ENCODE data around the gene AIF1.
"Not testable (repeated sequence)": the region's sequence is repeated elsewhere in the genome, so short reads cannot be mapped to it uniquely, and the experiment has no call there.

AIF1 gene

DNA sequence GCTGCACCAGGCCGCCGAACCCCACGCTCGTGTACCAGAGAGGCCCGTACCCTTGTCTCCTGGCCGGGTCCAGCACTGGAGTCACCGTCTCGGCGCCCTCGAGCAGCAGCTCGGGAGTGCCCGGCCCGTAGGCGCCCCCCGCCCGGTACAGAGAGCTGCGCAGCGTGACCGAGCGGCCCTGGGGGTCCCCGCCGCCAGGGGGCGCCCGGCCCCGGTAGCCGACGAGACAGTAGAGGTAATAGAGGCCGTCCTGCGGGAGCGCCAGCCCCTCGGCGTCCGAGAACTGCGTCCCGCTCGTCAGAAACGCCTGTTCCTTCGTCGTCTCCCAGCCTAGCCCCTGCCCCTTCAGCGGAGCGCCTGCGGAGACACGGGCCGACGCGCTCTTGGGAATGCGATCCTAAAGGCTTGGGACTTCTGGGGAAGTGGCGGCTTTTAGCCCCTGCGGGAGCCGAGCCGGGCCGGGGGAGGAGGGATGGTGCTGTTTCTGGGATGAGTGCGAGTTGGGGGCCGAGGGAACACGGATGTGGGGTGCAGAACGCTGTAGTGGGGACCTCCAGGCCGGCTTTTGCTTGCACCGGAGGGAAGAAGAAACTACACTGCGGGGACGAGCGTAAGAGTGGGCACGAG, 34.1 kb upstream of the AIF1 start:
- peak; percentile 94 for DNase-seq

DNA sequence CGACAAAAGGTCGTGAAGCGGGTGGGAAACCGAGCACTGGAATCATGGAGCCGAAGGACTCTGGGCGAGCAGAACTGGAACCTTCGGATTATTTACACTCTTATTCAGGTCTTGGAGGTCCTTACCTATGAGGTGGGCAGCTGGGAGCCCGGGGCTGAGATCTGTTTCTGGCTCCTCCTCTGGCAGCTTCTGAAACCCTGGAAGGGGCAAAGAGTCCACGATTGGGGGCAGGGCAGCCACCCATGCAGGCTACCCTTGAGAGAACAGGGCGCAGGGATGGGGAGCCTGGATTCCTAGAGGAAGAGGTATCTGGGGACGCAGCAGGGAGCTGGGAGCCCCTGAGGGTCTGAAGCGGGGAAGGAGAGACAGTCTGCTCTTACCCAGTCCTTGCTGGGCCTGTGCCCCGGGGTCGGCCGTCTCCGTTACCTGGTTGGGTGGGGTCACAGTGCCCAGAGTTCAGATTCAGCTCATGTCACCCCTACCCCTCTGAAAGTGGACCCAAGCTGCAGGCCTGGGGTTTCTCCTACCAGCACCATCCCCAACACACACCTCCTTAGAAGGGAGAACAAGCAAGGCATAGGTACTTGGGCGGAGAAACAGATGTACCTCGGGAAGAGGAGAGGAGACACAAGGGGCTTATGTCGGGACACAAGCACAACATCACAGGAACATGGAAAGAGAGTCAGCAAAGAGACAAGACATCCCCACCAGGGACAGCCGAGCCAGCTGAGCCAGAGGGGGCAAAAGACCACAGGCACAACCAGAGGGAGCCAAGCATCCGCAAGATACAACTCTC, 33.4 kb upstream of the AIF1 start:
- DNase-seq = peak; percentile 58

DNA sequence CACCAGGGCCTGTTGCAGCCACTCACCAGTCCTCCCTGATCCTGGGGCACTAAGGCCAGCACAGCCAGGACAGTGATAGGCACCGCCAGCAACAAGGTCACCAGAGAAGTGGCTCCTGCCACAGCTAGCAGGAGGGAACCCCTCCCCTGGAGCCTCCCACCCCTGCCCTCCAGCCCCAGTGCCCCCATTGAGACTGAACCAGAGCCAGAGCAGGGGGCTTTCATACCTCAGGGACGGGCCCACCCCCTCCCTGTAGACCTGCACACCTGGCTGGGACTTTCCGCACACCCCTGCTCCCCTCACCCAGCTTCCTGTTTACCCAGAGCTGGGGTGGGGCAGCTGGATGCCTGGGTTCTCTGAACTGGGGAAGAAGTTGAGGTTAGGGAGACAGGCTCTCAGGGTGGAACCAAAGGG, 32.8 kb upstream of the AIF1 start, which contains the start of gene LTB:
LTB (minus strand) TSS at position 195 of the 414 bp plus-strand sequence; CDS start at position 188, 7 bp downstream.
- DNase-seq = peak; percentile 84

DNA sequence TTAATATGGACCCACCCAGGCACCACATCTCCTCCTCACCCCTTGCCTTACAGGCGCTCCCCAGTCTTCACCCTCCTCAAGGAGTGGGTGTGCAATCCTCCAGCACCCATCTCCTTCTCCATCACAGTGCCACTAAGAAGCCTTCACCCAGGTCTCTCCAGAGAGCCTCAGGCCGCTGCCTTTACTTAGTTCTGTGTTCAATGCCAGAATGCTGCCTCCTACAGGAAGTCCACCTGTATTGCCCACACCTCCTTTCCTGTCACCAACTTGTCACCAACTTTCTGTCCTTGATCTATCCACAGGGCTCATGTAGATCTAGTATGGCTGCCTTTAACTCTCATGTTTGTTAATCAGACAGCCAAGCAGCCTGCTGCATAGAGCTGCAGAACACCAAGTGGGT, 29.5 kb upstream of the AIF1 start:
- peak; percentile 65 for DNase-seq

DNA sequence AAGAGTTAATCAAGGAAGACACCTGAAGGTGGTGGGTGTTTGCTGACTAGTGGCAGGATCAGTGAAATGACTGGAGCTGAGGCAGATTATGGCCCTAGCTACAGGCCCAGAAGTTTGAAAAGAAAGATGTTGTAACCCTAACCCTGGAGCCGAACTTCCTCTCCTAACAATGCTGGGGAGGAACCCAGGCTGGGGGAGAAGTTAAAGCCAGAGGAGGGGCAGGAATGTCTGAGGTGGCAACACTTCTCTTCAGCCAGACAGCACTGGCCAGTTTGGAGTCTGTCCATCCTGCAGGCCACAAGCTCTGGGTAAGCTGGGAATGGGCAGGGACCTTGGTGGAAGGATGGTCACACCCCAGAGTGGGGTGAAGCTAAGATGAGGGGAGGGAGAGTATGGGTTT, 29.0 kb upstream of the AIF1 start, which contains the start of gene LST1:
LST1 (plus strand) TSS at position 270 of the 400 bp plus-strand sequence. CDS start 1,023 bp downstream, outside the sequence.
- DNase-seq = peak; percentile 12

DNA sequence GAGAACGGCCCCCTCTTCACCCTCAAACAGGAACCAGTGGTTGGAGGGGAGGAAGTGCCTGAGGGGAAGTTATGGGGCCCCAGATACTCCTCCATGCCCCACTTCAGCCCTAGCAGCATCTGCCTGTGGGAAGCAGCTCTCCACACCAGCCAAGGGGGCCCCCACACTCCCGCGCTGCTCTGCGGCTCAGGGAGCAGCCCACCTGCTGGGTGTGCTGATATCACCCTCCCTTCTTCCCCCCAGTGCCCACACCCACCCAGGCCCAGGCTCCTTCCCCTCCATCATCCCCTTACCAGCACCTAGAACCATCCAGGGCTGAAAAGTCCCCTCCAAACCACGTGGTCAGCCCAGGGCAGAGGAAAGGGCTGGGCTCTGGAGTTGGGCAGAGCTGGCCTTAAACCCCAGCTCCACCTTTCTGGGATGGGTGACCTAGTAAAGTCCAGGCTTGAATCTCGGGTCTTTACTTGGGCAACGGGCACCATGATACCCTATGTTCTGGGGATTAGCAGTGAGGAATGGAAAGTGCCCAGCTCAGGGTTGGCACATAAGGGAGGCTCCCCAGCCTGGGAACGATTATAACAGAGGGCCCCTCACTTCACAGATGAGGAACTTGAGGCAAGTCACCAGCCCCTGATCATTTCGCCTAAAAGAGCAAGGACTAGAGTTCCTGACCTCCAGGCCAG, 28.3 kb upstream of the AIF1 start:
- peak; percentile 56 for DNase-seq

DNA sequence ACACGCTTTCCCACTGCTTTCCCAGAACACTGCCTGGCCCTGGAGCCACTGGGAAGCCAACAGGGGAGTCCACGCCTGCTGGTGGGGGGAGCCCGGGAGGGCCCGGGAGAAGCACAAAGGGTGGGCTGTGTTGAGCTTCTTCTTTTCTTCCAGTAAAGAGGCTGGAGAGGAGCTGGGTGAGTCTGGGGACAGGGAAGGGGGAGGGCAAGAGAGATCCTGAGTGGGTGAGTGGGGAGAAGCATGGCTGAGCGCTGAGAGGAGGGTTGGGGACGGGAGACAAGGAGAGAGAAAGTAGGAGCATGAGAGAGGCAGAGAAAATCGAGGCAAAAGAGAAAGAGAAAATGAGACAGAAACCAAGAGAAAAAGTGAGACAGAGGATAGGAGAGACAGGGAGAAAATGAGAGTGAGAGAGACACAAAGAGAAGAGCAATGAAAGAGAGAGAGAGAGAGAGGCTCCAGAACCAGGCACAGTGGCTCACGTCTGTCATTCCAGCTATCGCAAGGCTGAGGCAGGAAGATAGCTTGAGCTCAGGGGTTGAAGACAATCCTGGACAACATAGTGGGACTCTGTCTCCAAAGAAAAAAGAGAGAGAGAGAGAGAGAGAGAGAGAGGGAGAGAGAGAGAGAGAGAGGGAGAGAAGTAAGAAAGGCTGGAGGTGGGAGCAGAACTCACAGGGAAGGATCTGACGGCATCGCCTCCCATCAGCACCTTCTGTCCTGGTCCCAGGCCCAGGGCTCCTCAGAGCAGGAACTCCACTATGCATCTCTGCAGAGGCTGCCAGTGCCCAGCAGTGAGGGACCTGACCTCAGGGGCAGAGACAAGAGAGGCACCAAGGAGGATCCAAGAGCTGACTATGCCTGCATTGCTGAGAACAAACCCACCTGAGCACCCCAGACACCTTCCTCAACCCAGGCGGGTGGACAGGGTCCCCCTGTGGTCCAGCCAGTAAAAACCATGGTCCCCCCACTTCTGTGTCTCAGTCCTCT, 26.9 kb upstream of the AIF1 start:
- peak; percentile 25 for DNase-seq

DNA sequence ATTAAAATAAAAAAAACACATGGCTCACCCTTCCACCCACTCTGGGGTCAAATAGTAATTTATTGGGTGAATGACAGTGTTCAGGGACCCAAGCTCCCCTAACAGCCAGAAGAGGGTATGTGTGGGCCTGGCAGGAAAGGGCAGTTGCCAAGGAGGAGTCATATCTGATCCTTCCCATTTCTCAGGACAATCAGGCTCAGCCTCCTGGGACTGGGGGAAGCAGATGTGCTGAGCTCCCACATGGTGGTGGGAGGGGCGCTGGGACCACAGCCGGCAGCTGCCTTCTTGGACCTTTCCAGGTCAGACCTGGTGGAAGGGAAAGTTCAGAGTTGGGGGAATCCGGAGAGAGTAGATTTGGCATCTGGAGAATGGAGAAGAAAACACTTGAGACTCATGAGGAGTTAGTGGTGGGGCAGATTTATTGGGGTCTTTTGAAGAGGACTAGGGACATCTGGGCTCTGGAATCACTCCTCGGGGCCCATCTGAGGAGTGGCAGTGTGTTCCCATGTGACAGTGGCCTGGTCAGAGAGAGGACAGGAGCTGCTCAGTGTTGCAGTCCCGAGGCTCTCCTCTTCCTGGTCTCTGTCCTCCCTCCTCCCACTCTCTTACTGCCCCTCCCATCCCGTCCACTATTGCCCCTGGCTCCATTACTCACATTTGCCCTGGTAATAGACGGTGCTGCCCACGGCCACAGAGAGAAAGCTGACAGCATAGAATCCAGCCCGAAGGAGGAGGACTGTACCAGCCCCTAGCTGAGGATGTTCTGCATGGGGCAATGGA, 26.0 kb upstream of the AIF1 start:
- DNase-seq = no peak

DNA sequence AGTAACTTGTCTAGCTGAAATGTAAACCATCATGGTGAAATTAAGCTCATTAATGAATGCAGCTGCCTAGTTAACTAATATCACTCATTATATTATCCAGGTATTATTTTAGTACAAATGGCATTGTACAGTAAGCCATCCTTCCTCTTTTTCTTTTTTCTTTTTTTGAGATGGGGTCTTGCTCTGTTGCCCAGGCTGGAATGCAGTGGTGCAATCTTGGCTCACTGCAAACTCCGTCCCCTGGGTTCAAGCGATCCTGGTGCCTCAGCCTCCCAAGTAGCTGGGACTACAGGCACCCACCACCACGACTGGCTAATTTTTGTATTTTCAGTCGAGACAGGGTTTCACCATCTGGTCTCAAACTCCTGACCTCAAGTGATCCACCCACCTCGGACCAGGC, 24.3 kb upstream of the AIF1 start:
- DNase-seq = not testable (repeated sequence)

DNA sequence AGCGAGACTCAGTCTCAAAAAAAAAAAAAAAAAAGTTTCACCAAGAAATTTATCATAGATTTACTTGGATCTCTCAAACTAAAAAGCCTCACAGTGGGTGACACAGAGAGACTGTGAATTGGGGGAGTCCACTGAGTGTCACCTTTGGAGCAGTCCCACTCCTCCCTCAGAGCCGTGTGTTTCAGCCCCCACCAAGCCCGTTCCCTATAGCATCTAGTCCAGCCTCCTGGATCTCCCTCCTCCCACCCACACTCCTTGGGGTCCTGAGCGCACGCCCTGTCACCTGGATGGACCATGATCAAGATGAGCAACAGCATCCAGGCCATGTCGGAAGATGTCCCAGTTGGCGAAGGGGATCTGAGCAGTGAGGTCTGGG, 22.6 kb upstream of the AIF1 start:
- DNase-seq = no peak

DNA sequence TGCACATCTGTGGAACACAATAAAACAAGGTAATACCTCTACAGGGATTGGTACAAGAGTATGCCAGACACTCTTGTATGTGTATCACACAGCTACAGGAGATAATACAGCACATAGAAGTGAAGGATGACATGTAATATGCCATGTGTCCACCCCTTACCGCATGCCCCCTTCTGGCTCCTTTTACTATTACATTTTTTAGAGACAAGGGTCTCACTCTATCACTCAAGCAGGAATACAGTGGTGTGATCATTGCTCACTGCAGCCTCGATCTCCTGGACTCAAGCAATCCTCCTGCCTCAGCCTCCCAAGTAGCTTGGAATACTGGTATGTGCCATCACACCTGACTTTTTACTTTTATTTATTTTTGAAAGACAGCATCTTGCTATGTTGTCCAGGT, 18.0 kb upstream of the AIF1 start:
- peak; percentile 68 for DNase-seq

DNA sequence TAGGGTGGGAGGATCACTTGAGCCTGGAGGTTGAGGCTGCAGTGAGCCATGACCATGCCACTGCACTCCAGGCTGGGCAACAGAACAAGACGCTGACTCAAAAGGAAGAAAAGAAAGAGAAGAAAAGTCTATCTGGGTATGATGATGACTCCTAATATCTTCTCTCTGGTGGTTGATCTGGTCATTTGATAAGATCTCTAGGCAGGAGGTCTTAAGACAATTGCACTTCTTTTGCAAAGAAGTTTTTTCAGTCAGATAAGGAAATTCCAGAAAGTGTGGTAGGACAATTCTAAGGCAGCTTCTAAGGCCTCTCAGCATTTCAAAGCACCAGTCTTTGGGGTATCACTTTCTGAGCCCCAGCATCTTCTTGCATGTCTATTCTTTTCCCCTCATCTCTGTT, 7.7 kb upstream of the AIF1 start:
- DNase-seq = no peak

DNA sequence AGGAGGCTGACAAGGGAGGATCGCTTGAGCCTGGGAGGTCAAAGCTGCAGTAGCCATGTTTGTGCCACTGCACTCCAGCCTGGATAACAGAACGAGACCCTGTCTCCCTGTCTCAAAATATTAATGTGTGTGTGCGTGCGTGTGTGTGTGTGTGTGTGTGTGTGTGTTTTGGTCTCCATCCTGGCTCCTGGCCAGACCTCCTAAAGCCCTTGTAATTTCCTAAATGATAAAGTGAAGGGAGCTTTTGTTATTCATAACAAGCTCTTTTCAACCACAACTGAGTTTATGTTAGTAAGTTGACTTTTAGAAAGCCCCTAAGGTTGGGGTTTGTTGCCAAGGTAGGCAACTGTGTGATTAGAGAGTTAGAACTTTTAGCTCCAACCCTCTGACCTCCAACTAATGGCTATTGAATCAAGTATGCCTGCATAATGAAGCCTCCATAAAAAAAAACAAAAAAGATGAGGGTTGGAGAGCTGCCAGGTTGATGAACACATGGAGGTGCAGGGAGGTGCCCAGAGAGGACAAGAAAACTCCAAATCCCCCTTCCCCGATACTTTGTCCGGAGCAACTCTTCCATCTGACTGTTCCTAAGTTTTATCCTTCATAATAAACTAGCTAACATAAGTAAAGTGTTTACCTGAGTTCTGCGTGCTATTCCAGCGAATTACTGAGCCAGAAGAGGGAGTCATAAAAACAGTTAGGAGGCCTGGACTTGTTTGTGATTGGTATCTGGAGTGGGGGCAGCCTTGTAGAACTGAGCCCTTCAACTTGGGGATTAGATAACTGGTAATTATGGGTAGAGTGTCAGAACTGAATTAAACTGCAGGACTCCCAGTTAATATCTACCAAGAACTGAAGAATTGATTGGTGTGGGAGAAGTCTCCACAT, 5.3 kb upstream of the AIF1 start:
- no peak for DNase-seq

DNA sequence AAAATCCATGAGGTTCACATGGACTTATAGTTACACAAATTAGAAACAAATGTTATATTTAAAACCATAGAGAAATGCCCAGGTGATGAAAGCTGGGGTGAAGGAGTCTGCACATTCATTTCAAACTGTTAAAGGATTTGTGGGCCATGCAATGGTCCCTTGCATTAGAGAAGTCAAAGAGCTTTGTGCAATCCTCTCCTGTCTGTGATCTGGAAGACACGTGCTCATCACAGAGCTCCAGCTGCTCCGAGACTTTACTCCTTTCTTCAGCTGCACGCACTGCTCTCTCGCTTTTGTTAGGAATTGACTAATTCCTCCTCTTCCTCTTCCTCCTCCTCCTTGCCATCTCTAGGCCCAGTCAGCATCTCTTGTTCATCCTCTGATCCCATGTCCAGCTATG, 4.1 kb upstream of the AIF1 start:
- no peak for DNase-seq

DNA sequence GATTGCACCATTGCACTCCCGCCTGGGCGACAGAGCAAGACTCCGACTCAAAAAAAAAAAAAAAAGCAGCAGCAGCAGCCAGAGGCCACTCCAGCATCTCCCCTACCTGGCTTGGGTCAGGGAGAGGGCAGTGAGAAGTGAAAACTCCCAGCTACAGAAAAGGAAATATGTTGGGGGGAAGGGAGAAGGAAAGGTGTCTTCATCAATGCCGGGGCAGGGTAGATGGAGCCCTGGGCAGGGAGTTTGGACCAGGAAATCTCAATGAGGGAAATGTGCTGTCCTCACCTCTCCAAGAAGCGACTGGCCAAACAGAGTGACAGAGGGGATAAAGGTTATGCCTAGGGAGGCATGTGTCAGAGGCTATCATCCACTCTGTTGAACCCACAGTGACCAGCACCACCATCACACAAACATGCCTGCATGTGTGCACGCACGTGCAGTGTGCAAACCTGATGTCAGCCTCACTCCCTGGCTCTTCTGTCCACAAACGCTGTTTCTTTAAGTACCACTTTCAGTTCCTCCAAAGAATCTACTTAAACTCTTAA, 887 bp upstream of the AIF1 start:
- DNase-seq = no peak

DNA sequence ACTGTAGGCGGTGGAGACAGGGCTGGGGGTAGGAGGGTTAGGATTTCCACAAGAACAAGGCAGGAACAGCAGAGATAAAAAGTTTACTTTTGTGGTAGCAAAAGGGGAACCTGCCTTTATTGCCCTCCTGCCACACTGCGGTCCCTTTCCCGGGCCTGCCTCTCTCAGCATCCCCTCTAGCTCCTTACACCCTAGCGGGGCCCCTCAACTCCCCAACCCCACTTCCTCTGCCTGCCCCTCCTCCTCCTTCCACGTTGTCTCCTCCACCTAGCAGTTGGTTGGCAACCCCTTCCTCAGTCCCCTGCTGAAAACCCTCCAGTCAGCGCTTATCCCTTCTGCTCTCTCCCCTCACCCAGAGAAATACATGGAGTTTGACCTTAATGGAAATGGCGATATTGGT, 714 bp downstream of the AIF1 start:
- peak; percentile 66 for DNase-seq

DNA sequence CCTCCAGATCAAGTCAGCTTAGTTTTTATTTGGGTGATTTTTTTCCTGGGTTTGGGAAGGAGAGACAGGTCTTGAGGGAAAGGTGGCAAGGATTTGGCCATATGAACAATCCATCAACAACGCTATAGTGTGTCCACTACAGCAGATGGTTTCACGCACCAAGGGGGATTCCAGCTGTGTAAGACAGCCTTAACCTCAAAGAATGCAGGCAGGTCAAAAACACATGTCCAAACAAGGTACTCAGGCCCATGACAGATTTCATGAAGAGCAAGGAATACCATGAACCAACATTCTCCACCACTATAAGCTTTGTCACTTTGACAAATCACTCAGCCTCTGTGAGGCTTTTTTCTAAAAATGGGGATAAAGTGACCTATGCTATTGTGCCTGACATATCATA, 2.0 kb downstream of the AIF1 start:
- DNase-seq = no peak

DNA sequence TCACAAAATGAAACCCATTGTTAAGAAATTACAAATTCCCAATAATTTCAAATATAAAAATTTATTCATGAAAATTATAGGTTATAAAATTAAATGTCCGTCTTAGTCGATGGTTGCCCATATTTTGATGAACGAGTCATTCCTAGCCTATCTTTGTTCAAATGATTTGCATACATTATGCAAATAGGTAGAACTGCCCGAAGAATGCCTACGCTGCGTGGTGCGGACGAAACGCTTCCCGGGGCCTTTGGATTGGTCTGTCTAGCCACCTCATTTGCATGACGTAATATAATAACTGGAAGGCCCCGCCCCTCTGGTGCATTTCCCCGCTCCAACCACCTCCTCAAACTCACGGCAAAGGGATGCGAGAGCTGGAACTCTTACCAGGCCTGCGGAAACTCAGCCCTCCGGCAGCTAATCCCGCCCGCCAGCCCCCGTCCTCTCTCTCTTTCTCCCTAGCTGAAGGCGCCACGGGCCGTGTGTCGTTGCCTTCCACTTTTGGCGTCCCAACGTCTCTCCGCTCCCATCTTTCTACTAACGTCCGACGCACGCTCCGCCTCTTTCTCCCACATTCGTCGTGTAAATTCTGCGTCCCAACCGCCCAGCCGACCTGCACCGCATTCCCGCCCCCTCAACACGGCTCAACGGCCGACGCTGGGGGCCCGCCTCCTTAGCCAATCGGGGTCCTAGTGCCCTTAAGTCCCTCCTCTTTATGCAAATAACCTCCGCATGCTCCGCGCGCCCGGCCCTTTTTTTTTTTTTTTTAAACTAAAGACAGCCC, 5.0 kb downstream of the AIF1 start:
- peak; percentile 98 for DNase-seq

DNA sequence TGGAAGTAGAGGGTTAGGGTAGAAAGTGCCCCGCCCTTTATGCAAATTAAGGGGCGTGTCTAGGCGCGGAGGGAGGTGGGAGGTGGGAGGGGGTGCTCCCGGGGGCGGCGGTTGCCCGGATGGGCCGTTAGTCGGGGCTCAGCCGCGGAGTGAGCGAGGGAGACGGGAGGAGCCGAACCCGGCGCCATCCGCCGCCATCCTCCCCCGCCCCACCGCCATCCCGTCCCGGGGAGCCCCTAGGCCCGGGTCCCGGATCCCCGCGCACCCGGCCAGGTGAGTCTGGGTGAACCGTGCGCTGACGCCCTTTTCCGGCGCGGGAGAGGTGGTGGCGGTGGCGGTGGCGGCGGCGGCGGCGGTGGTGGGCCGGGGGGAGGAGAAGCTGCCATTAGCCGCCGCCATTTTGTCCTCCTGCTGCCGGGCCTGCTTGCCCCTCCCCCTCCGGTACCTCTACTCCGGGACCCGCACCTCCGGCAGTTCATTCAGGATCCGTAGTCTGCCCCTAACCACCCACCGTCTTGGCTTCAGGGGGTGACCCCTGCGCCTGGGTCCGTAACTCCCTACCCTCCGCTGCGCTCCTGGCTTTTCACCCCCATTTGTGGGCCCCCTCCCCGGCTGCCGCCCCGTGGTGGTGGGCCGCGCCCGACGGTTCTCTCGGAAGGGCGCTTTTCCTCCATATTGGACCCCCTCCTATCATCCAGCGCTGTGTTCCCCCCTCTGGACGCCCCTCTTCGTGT, 5.7 kb downstream of the AIF1 start, which contains the start of gene PRRC2A:
PRRC2A (plus strand) TSS at position 130 of the 734 bp plus-strand sequence. CDS start 2,075 bp downstream, outside the sequence.
- peak; percentile 83 for DNase-seq

All from CD4-positive, alpha-beta T cell treated with Interleukin-17A for 4 hours (primary cell).